Neural cell (in vitro differentiated cells): Measurements from ENCODE around the gene HOXC11.

Source experiments
- EP300 ChIP-seq: fragments of 450-650 bp; conservative IDR thresholded peaks from 2 replicates; pipeline ENCODE4 v1.6.1; 2014; ENCODE audit warnings: antibody characterized with exemption, mild to moderate bottlenecking, moderate library complexity; ENCODE audit not compliant: poor library complexity, severe bottlenecking
- EZH2 ChIP-seq: fragments of 200-600, 300-800 bp; shearing (Covaris generic), sonication (generic); IDR thresholded peaks from 2 replicates; pipeline ENCODE4 v1.6.1; 2014; ENCODE audit warnings: antibody characterized with exemption, low read length, borderline replicate concordance, mild to moderate bottlenecking; ENCODE audit not compliant: insufficient read depth, poor library complexity, severe bottlenecking
- POLR2AphosphoS5 ChIP-seq: IDR thresholded peaks from 2 replicates; pipeline ENCODE4 v1.6.1; 2012
- TAF1 ChIP-seq: IDR thresholded peaks from 2 replicates; pipeline ENCODE4 v1.6.1; 2012; ENCODE audit warnings: low read depth

DNA sequence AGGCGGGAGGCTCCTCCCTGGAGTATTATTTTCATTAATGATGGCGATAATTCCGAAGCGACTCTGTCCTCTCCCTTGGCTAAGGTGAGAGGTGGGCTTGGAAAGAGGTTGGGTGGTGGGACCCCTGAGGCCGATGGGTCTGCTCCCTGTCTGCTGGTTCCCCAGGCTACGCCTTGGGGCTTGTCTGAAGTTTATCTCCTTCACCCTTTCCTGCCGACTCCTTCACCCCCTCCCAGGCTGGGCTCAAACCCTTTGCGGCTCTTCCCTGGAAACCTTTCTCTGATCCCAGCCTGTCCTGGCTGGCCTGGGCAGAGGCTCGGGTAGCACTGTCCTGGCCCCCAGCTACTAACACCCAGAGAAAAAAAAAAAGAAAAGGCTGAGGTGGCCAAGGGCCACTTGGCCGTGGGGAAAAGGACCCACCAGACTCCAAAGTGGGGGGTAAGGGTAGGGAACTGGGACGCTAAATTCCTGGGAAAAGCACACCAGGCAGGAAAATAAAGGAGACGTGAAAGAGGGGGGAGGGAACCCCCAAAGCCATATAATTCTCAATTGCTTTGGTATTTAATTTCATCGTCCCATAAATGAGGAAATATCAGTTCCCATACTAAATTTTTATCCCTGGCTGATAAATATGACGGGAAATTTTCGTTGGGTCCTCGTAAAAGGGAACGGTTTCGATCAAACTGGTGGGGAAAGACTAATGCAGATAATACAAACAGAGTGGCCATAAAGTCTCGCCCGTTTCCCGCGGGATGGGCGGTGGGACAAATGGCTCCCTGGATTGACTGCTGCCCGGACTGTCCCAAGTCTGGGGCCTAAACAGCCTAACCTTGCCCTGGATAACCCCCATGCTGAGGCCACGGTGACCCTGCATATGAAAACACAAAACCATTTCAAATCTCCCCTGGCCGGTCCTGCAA, 10.0 kb downstream of the HOXC11 start:
- TF ChIP-seq EZH2 = no peak
- TF ChIP-seq EP300 = no peak
- TF ChIP-seq POLR2AphosphoS5 = no peak
- no peak for TF ChIP-seq TAF1
